SJCRH30 (cell line): ENCODE data around the gene CD244. TPM values are rescaled to one million over a fixed set of nuclear protein-coding genes. Genes with fewer than 3 reads are reported as not detected.
"Not testable (repeated sequence)": the region's sequence is repeated elsewhere in the genome, so short reads cannot be mapped to it uniquely, and the experiment has no call there.

ENCODE experiments used
- DNase-seq, 2 experiments: peaks; one replicate each; pipeline ENCODE4 v3.0.0-alpha.2; 2015 to 2020
- H3K27ac ChIP-seq: fragments of 250-450 bp; sonication (Bioruptor Pico); 2 replicates; pipeline ENCODE4 v1.5.1; 2020; ENCODE audit warnings: mild to moderate bottlenecking, moderate library complexity
- H3K27me3 ChIP-seq: fragments of 250-450 bp; sonication (Bioruptor Pico); 2 replicates; pipeline ENCODE4 v1.5.1; 2020; ENCODE audit warnings: mild to moderate bottlenecking, moderate library complexity
- H3K36me3 ChIP-seq: fragments of 250-450 bp; sonication (Bioruptor Pico); 2 replicates; pipeline ENCODE4 v1.5.1; 2020; ENCODE audit warnings: mild to moderate bottlenecking, moderate library complexity
- H3K4me1 ChIP-seq: fragments of 250-450 bp; sonication (Bioruptor Pico); 2 replicates; pipeline ENCODE4 v1.5.1; 2020; ENCODE audit warnings: mild to moderate bottlenecking, moderate library complexity
- H3K4me3 ChIP-seq: fragments of 250-450 bp; sonication (Bioruptor Pico); 2 replicates; pipeline ENCODE4 v1.5.1; 2020; ENCODE audit warnings: mild to moderate bottlenecking, moderate library complexity
- H3K9me3 ChIP-seq: fragments of 250-450 bp; sonication (Bioruptor Pico); replicated peaks from 2 replicates; pipeline ENCODE4 v1.5.1; 2020; ENCODE audit warnings: mild to moderate bottlenecking, moderate library complexity
- total RNA-seq: library from RNA; depleted of rRNA; stranded (reverse); fragments of >200 nt; shearing (Covaris generic); gene quantifications from 2 replicates; pipeline ENCODE4 v1.2.3, GENCODE V29; 2014

Gene CD244
- total RNA-seq, 1 experiment from 2014 or later, result not detected

DNA sequence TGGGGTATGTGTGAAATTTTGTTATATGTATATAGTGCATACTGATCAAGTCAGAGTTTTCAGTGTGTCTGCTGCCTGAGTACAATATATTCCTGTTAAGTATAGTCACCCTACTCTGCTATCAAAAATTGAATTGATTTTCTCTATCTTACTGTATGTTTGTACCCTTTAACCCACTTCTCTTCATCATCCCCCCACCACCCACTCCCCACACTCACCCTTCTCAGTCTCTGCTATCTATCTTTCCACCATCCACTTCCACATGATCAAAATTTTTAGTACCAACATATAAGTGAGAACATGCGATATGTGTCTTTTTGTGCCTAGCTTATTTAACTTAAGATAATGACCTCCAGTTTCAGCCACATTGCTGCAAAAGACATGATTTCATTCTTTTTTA is 62.5 kb downstream of the CD244 start:
- Histone ChIP-seq H3K27me3 (no peaks in the 10 kb centered on the region), H3K4me3 (no peak overlapping the region), H3K36me3 (no peaks in the 10 kb centered on the region), H3K9me3 (no peaks in the 10 kb centered on the region), H3K4me1 (no peaks in the 10 kb centered on the region), H3K27ac (no peak overlapping the region)
- DNase-seq, result no peak

DNA sequence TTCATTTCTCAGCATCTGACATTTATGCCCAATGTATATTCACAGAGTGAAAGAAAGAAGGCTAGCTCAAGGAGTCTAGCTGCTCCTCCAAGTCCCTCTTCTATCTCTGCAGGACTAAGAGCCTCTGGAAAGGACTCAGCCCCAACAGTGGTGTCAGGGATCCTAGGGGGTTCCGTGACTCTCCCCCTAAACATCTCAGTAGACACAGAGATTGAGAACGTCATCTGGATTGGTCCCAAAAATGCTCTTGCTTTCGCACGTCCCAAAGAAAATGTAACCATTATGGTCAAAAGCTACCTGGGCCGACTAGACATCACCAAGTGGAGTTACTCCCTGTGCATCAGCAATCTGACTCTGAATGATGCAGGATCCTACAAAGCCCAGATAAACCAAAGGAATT is 63.0 kb downstream of the CD244 start:
- no peaks in the 10 kb centered on the region for H3K4me1 ChIP-seq
- H3K9me3 ChIP-seq, result no peaks in the 10 kb centered on the region
- H3K4me3 ChIP-seq, result no peak overlapping the region
- no peaks in the 10 kb centered on the region for H3K27me3 ChIP-seq
- H3K36me3 ChIP-seq, result no peaks in the 10 kb centered on the region
- H3K27ac ChIP-seq, result no peak overlapping the region
- DNase-seq, result no peak

GRCh38 chr1:160798439-160798838 is 64.2 kb downstream of the CD244 start:
- Histone ChIP-seq H3K27ac (no peak overlapping the region), H3K9me3 (no peaks in the 10 kb centered on the region), H3K36me3 (no peaks in the 10 kb centered on the region), H3K4me3 (no peak overlapping the region), H3K4me1 (no peaks in the 10 kb centered on the region), H3K27me3 (no peaks in the 10 kb centered on the region)
- no peak for DNase-seq

DNA sequence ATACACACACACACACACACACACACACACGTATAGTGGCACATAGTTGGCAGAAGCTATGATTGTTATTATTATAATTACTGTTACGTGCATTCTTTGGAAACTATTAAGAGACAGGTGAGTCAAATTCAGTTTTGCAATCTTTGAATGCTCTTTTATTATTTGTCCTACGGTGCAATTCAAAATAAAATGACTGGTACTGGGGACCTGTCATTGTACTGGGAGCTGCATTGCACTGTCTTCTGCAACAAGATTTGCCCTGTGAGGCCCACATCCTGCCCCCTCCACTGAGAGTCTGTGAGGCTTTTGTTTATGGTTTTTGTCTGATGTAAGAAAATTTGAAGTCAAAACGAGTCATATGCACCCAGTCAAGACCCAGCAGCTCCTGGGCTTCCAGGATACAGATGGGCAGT is 64.8 kb downstream of the CD244 start:
- H3K4me1 ChIP-seq, result no peaks in the 10 kb centered on the region
- H3K27ac ChIP-seq, result no peak overlapping the region
- no peak for DNase-seq
- no peaks in the 10 kb centered on the region for H3K27me3 ChIP-seq
- no peaks in the 10 kb centered on the region for H3K9me3 ChIP-seq
- H3K4me3 ChIP-seq, result no peak overlapping the region
- H3K36me3 ChIP-seq, result no peaks in the 10 kb centered on the region

DNA sequence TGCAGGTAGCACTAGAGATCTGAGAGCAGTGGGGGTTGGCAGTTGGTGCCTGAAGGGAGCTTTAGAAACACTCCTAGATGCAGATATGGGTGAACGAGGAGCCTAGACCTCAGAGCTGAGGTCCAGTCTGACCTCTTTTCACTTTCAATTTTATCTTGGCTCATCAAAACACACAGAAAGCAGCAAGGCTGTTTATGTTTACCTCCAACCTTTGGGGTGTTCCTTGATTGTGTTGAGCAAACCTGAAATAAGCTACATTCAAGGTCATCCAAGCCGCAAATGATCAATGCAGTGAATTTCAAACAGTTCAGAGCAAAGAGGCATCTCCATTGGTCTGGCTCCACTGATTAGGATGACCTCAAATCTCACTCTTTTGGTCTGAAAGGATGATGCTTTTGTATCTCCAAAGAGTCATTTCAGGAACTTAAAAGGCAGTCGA is 65.4 kb downstream of the CD244 start:
- Histone ChIP-seq H3K36me3 (no peaks in the 10 kb centered on the region), H3K9me3 (no peaks in the 10 kb centered on the region), H3K27me3 (no peaks in the 10 kb centered on the region), H3K4me1 (no peaks in the 10 kb centered on the region), H3K27ac (no peak overlapping the region), H3K4me3 (no peak overlapping the region)
- no peak for DNase-seq

- H3K27me3 ChIP-seq, result no peaks in the 10 kb centered on the region
- no peaks in the 10 kb centered on the region for H3K9me3 ChIP-seq
- H3K36me3 ChIP-seq, result no peaks in the 10 kb centered on the region
- no peak within 1 kb of the TSS for H3K27ac ChIP-seq
- no peak within 1 kb of the TSS for H3K4me3 ChIP-seq
- H3K4me1 ChIP-seq, result no peaks in the 10 kb centered on the region
- DNase-seq, result no peak
Measured at GRCh38 chr1:160795951-160796383, 66.7 kb downstream of the CD244 start, which contains the start of gene LY9. Gene LY9 (plus strand): TSS chr1:160796174. CDS start chr1:160796188, 14 bp downstream.

- Histone ChIP-seq H3K9me3 (no peaks in the 10 kb centered on the region), H3K4me1 (no peaks in the 10 kb centered on the region), H3K36me3 (no peaks in the 10 kb centered on the region), H3K27ac (no peak overlapping the region), H3K27me3 (no peaks in the 10 kb centered on the region), H3K4me3 (no peak overlapping the region)
- no peak for DNase-seq
Measured at GRCh38 chr1:160794376-160794775, 68.3 kb downstream of the CD244 start.

DNA sequence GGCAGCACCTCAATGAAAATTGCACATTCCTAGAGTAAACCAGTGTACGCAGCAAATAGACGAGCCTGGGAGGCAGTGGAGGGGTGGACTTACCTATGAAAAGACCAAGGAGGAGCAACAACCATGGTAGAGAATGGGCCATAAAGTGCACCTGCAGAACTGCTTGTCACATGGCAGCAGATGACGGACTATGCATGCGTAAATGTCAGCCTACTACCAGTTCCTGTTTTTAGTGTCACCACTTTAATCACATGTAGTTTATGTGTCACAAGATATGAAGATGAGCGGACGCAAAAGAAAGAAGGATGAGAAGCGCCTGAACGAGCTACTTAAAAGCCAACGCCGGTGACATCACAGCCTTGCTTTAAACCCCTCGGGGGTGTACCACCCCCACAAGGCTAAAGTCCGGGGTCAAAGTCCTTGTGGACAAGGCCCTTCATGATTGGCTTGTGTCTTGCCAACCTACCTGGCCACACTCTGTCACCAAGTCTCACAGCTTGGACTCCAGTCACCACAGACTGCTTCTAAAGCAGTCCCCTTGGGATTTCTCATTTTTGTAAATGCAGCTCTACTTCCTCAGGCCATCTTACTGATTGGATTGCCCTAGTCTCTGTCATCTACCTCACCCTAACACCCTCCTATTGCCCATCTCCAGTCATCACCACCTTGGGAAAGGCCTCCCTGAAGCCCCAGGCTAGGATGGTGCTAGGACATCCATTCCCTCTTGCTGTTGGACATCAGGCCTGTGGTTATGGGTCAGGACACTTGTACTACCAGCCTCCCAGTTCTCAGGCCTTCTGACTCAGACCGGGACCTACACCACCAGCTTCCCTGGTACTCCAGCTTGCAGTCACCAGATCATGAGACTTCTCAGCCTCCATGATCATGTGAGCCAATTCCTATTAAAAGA is 72.7 kb downstream of the CD244 start:
- no peak overlapping the region for H3K4me3 ChIP-seq
- H3K36me3 ChIP-seq, result no peaks in the 10 kb centered on the region
- no peak overlapping the region for H3K27ac ChIP-seq
- no peaks in the 10 kb centered on the region for H3K4me1 ChIP-seq
- H3K27me3 ChIP-seq, result no peaks in the 10 kb centered on the region
- H3K9me3 ChIP-seq, result no peaks in the 10 kb centered on the region
- no peak for DNase-seq

GRCh38 chr1:160789051-160789701 is 73.5 kb downstream of the CD244 start:
- Histone ChIP-seq H3K27ac (no peak overlapping the region), H3K27me3 (no peaks in the 10 kb centered on the region), H3K36me3 (no peaks in the 10 kb centered on the region), H3K9me3 (no peaks in the 10 kb centered on the region), H3K4me3 (no peak overlapping the region), H3K4me1 (no peaks in the 10 kb centered on the region)
- DNase-seq, result no peak

- H3K4me3 ChIP-seq, DNase-seq, H3K27ac ChIP-seq: not testable (repeated sequence)
Measured at GRCh38 chr1:160782988-160783765, 79.5 kb downstream of the CD244 start.

GRCh38 chr1:160781914-160782689 is 80.6 kb downstream of the CD244 start:
- no peak overlapping the region for H3K27ac ChIP-seq

More at GRCh38 chr1:160782988-160783765, 79.5 kb downstream of the CD244 start:
- H3K4me1 ChIP-seq, H3K9me3 ChIP-seq, H3K27me3 ChIP-seq, H3K36me3 ChIP-seq: not testable (repeated sequence)

GRCh38 chr1:160781186-160781766 is 81.4 kb downstream of the CD244 start:
- Histone ChIP-seq H3K27me3 (no peaks in the 10 kb centered on the region), H3K4me1 (no peaks in the 10 kb centered on the region), H3K27ac (no peak overlapping the region), H3K4me3 (no peak overlapping the region), H3K36me3 (no peaks in the 10 kb centered on the region), H3K9me3 (no peaks in the 10 kb centered on the region)
- no peak for DNase-seq

More at GRCh38 chr1:160781914-160782689, 80.6 kb downstream of the CD244 start:
- Histone ChIP-seq H3K36me3 (no peaks in the 10 kb centered on the region), H3K4me3 (no peak overlapping the region), H3K9me3 (no peaks in the 10 kb centered on the region), H3K4me1 (no peaks in the 10 kb centered on the region), H3K27me3 (no peaks in the 10 kb centered on the region)
- no peak for DNase-seq

GRCh38 chr1:160780398-160780755 is 82.3 kb downstream of the CD244 start:
- H3K9me3 ChIP-seq, result no peaks in the 10 kb centered on the region
- H3K36me3 ChIP-seq, result no peaks in the 10 kb centered on the region
- no peak overlapping the region for H3K4me3 ChIP-seq
- no peak overlapping the region for H3K27ac ChIP-seq
- DNase-seq, result no peak
- H3K27me3 ChIP-seq, result no peaks in the 10 kb centered on the region
- no peaks in the 10 kb centered on the region for H3K4me1 ChIP-seq
